ENCODE data around the gene FAM163A. TPM values are rescaled to one million over a fixed set of nuclear protein-coding genes. Genes with fewer than 3 reads are reported as not detected.

FAM163A gene
- total RNA-seq, 1 donor from 2014 or later: 1.4 TPM

GRCh38 chr1:179820226-179820970 is 77.3 kb downstream of the FAM163A start:
- peaks cover 10% of the 10 kb centered on the region for H3K4me1 Mint-ChIP-seq (ENCODE audit: unreplicated experiment)
- H3K27me3 Mint-ChIP-seq: peaks cover 7% of the 10 kb centered on the region
- H3K4me3 Mint-ChIP-seq: no peak overlapping the region
- no peak for TF ChIP-seq CTCF (conservative IDR thresholded peaks at IDR 0.05)
- no peak for DNase-seq (ENCODE audit: extremely low spot score, unreplicated experiment)
- H3K27ac Mint-ChIP-seq: no peak overlapping the region
- H3K36me3 Mint-ChIP-seq: no peaks in the 10 kb centered on the region
- no peaks in the 10 kb centered on the region for H3K9me3 Mint-ChIP-seq

- no peak overlapping the region for H3K27ac Mint-ChIP-seq
- no peak overlapping the region for H3K4me3 Mint-ChIP-seq
- peaks cover under 1% of the 10 kb centered on the region for H3K4me1 Mint-ChIP-seq (ENCODE audit: unreplicated experiment)
- no peaks in the 10 kb centered on the region for H3K9me3 Mint-ChIP-seq
- DNase-seq (ENCODE audit: extremely low spot score, unreplicated experiment): no peak
- no peaks in the 10 kb centered on the region for H3K36me3 Mint-ChIP-seq
- no peaks in the 10 kb centered on the region for H3K27me3 Mint-ChIP-seq
- TF ChIP-seq CTCF (conservative IDR thresholded peaks at IDR 0.05): no peak
Observed at GRCh38 chr1:179821524-179821923, 78.4 kb downstream of the FAM163A start.

GRCh38 chr1:179822065-179822464 is 79.0 kb downstream of the FAM163A start:
- no peak overlapping the region for H3K27ac Mint-ChIP-seq
- no peak overlapping the region for H3K4me3 Mint-ChIP-seq
- DNase-seq (ENCODE audit: extremely low spot score, unreplicated experiment): no peak
- no peaks in the 10 kb centered on the region for H3K9me3 Mint-ChIP-seq
- TF ChIP-seq CTCF (conservative IDR thresholded peaks at IDR 0.05): no peak
- H3K4me1 Mint-ChIP-seq (ENCODE audit: unreplicated experiment): peaks cover 6% of the 10 kb centered on the region
- H3K27me3 Mint-ChIP-seq: no peaks in the 10 kb centered on the region
- no peaks in the 10 kb centered on the region for H3K36me3 Mint-ChIP-seq

DNA sequence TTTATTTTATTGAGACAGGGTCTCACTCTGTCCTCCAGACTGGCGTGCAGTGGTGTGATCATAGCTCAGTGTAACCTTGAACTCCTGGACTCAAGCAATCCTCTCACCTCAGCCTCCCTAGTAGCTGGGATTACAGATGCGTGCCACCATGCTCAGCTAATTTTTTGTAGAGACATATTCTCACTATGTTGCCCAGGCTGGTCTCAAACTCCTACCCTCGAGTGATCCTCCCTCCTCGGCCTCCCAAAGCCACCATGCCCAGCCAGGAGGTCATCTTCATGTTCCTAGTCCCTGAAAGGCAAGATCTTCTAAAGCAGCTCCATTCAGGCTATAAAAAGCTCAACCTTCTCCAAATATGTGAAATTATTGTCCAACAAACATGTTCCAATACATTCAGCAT is 80.6 kb downstream of the FAM163A start:
- Mint-ChIP-seq H3K9me3 (no peaks in the 10 kb centered on the region), H3K4me1 (ENCODE audit: unreplicated experiment) (peaks cover 8% of the 10 kb centered on the region), H3K27me3 (no peaks in the 10 kb centered on the region), H3K36me3 (no peaks in the 10 kb centered on the region), H3K27ac (no peak overlapping the region), H3K4me3 (no peak overlapping the region)
- no peak for TF ChIP-seq CTCF (conservative IDR thresholded peaks at IDR 0.05)
- DNase-seq (ENCODE audit: extremely low spot score, unreplicated experiment): no peak

DNA sequence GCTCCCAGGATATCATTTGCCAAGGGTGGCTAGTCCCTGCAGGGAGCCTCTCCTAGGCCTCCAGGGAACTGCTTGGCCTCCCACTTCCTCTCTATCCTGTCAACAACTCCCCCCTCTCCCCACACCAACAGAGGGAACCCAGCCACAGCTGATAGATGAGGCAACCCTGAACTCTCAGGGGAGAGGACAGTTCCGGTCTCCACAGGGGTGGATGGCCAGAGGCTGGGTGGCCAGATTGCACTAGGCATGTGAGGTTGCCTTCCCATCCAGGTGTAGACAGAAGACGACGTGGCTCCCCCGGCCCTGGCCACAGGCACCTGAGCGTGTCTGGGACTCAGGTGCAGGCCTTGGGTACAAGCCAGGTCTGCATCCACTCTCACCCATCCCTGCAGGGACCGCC is 81.2 kb downstream of the FAM163A start:
- no peak for DNase-seq (ENCODE audit: extremely low spot score, unreplicated experiment)
- Mint-ChIP-seq H3K9me3 (no peaks in the 10 kb centered on the region), H3K36me3 (no peaks in the 10 kb centered on the region), H3K4me3 (no peak overlapping the region), H3K4me1 (ENCODE audit: unreplicated experiment) (peaks cover 8% of the 10 kb centered on the region), H3K27ac (no peak overlapping the region), H3K27me3 (no peaks in the 10 kb centered on the region)
- TF ChIP-seq CTCF (conservative IDR thresholded peaks at IDR 0.05): no peak
